DMS 273 (cell line): ENCODE measurements around the gene ALK.
A peak's percentile ranks its signal among the peaks of the same experiment; 100 is the strongest.

Experiments used
- DNase-seq: peaks from one replicate; lab custom pipeline; 2025; ENCODE audit not compliant: unreplicated experiment; lab: John Stamatoyannopoulos, UW

Gene ALK

GRCh38 chr2:29240601-29241000 lies 680.8 kb downstream of the ALK start:
- DNase-seq: peak; percentile 13

- DNase-seq: no peak
Observed at GRCh38 chr2:29239209-29239960, 682.0 kb downstream of the ALK start.

GRCh38 chr2:29238497-29238896 lies 682.9 kb downstream of the ALK start:
- peak; percentile 63 for DNase-seq

- DNase-seq: no peak
Observed at GRCh38 chr2:29236074-29236473, 685.3 kb downstream of the ALK start.

GRCh38 chr2:29235411-29235810 lies 686.0 kb downstream of the ALK start:
- DNase-seq: no peak

GRCh38 chr2:29233428-29233827 lies 688.0 kb downstream of the ALK start:
- no peak for DNase-seq

GRCh38 chr2:29232041-29232440 lies 689.3 kb downstream of the ALK start:
- DNase-seq: no peak

- no peak for DNase-seq
Observed at GRCh38 chr2:29229640-29230039, 691.7 kb downstream of the ALK start.

GRCh38 chr2:29228947-29229346 lies 692.4 kb downstream of the ALK start:
- DNase-seq: no peak

GRCh38 chr2:29227935-29228675 lies 693.3 kb downstream of the ALK start:
- no peak for DNase-seq

GRCh38 chr2:29226808-29227207 lies 694.6 kb downstream of the ALK start:
- no peak for DNase-seq

- DNase-seq: no peak
Observed at GRCh38 chr2:29226375-29226774, 695.0 kb downstream of the ALK start.

- DNase-seq: no peak
Observed at GRCh38 chr2:29225814-29226213, 695.6 kb downstream of the ALK start.

GRCh38 chr2:29224693-29225551 lies 696.5 kb downstream of the ALK start:
- peak; percentile 32 for DNase-seq

- peak; percentile 74 for DNase-seq
Observed at GRCh38 chr2:29223851-29224692, 697.3 kb downstream of the ALK start.

GRCh38 chr2:29223257-29223656 lies 698.1 kb downstream of the ALK start:
- DNase-seq: no peak

GRCh38 chr2:29222381-29223179 lies 698.8 kb downstream of the ALK start:
- no peak for DNase-seq

- DNase-seq: no peak
Observed at GRCh38 chr2:29220506-29221270, 700.7 kb downstream of the ALK start.

- DNase-seq: no peak
Observed at GRCh38 chr2:29219374-29219773, 702.0 kb downstream of the ALK start.
